Chondrocyte (in vitro differentiated cells): Measurements from ENCODE around the gene PLCD3. TPM values are rescaled to one million over a fixed set of nuclear protein-coding genes. Genes with fewer than 3 reads are reported as not detected.

ENCODE experiments used
- DNase-seq: peaks from one replicate; pipeline ENCODE4 v3.0.0; 2021; ENCODE audit warnings: mixed read lengths, low spot score
- H3K27ac Mint-ChIP-seq: one replicate; pipeline ENCODE4 v1.8.0; 2021; ENCODE audit warnings: mild to moderate bottlenecking, moderate library complexity, mixed read lengths; ENCODE audit not compliant: unreplicated experiment
- H3K27me3 Mint-ChIP-seq: 2 replicates; pipeline ENCODE4 v1.8.0; 2021; ENCODE audit warnings: low read depth, mixed read lengths
- H3K36me3 Mint-ChIP-seq: 2 replicates; pipeline ENCODE4 v1.8.0; 2021; ENCODE audit warnings: low read depth, mixed read lengths
- H3K4me1 Mint-ChIP-seq: 2 replicates; pipeline ENCODE4 v1.8.0; 2021; ENCODE audit warnings: low read depth, mild to moderate bottlenecking, mixed read lengths
- H3K4me3 Mint-ChIP-seq: one replicate; pipeline ENCODE4 v1.8.0; 2021; ENCODE audit warnings: mild to moderate bottlenecking, moderate library complexity, mixed read lengths; ENCODE audit not compliant: unreplicated experiment
- H3K9me3 Mint-ChIP-seq: 2 replicates; pipeline ENCODE4 v1.8.0; 2021; ENCODE audit warnings: low read depth, mixed read lengths
- CTCF ChIP-seq: fragments of 200-600 bp; sonication (generic); IDR thresholded peaks from 2 replicates; pipeline ENCODE4 v1.5.0; 2021; ENCODE audit warnings: antibody characterized with exemption, mild to moderate bottlenecking, moderate library complexity
- total RNA-seq: library from RNA; stranded (reverse); gene quantifications from 3 replicates; pipeline ENCODE4 v1.2.1, GENCODE V29; 2021

Gene PLCD3
- total RNA-seq, 1 donor from 2014 or later = 123 TPM

GRCh38 chr17:45130681-45131615, 1.4 kb downstream of the PLCD3 start:
- H3K27ac Mint-ChIP-seq = peak overlapping the region; percentile 98
- H3K36me3 Mint-ChIP-seq = no peaks in the 10 kb centered on the region
- DNase-seq = no peak
- peaks cover 64% of the 10 kb centered on the region for H3K4me1 Mint-ChIP-seq
- peak overlapping the region; percentile 75 for H3K4me3 Mint-ChIP-seq
- TF ChIP-seq CTCF = no peak
- no peaks in the 10 kb centered on the region for H3K9me3 Mint-ChIP-seq
- H3K27me3 Mint-ChIP-seq = no peaks in the 10 kb centered on the region

GRCh38 chr17:45129940-45130680, 2.2 kb downstream of the PLCD3 start:
- TF ChIP-seq CTCF = no peak
- Mint-ChIP-seq H3K27ac (peak overlapping the region; percentile 98), H3K9me3 (no peaks in the 10 kb centered on the region), H3K27me3 (no peaks in the 10 kb centered on the region), H3K4me1 (peaks cover 62% of the 10 kb centered on the region), H3K4me3 (peak overlapping the region; percentile 75), H3K36me3 (no peaks in the 10 kb centered on the region)
- no peak for DNase-seq

GRCh38 chr17:45129426-45129939, 2.8 kb downstream of the PLCD3 start:
- Mint-ChIP-seq H3K36me3 (no peaks in the 10 kb centered on the region), H3K4me1 (peaks cover 64% of the 10 kb centered on the region), H3K27me3 (no peaks in the 10 kb centered on the region), H3K4me3 (no peak overlapping the region), H3K9me3 (no peaks in the 10 kb centered on the region), H3K27ac (peak overlapping the region; percentile 98)
- no peak for TF ChIP-seq CTCF
- no peak for DNase-seq

GRCh38 chr17:45128989-45129388, 3.3 kb downstream of the PLCD3 start:
- DNase-seq = no peak
- TF ChIP-seq CTCF = no peak
- peaks cover 69% of the 10 kb centered on the region for H3K4me1 Mint-ChIP-seq
- no peaks in the 10 kb centered on the region for H3K27me3 Mint-ChIP-seq
- no peak overlapping the region for H3K4me3 Mint-ChIP-seq
- peak overlapping the region; percentile 98 for H3K27ac Mint-ChIP-seq
- no peaks in the 10 kb centered on the region for H3K9me3 Mint-ChIP-seq
- H3K36me3 Mint-ChIP-seq = no peaks in the 10 kb centered on the region

GRCh38 chr17:45128331-45128730, 4.0 kb downstream of the PLCD3 start:
- DNase-seq = no peak
- H3K27me3 Mint-ChIP-seq = no peaks in the 10 kb centered on the region
- no peaks in the 10 kb centered on the region for H3K36me3 Mint-ChIP-seq
- H3K27ac Mint-ChIP-seq = peak overlapping the region; percentile 98
- H3K9me3 Mint-ChIP-seq = no peaks in the 10 kb centered on the region
- peaks cover 70% of the 10 kb centered on the region for H3K4me1 Mint-ChIP-seq
- TF ChIP-seq CTCF = no peak
- H3K4me3 Mint-ChIP-seq = peak overlapping the region; percentile 57
